B cell (primary cell): ENCODE measurements around the gene MYLK3. TPM values are rescaled to one million over a fixed set of nuclear protein-coding genes. Genes with fewer than 3 reads are reported as not detected.

Source experiments
- ATAC-seq: fragments of 200-7000 bp; cut with Tn5 transposase; one replicate; pipeline ENCODE4 v1.10.0; 2021; ENCODE audit warnings: low read depth, mild to moderate bottlenecking, moderate number of reproducible peaks, moderate library complexity
- CTCF ChIA-PET: fragments of 350-600 bp; sonication (Branson Sonifier 250); formaldehyde crosslinking; loops from one replicate; lab custom pipeline; 2021; ENCODE audit warnings: antibody characterized with exemption, inconsistent platforms; lab: Charles Lee
- POLR2A ChIA-PET: fragments of 350-600 bp; sonication (Branson Sonifier 250); formaldehyde crosslinking; loops from one replicate; lab custom pipeline; 2021; ENCODE audit warnings: antibody characterized with exemption; lab: Charles Lee
- DNase-seq: peaks from one replicate; pipeline ENCODE4 v3.0.0; 2013
- H2AFZ ChIP-seq: 2 replicates; pipeline ENCODE4 v1.6.1; 2012; ENCODE audit warnings: mild to moderate bottlenecking, low read depth, low read length; ENCODE audit not compliant: insufficient read depth, poor library complexity, severe bottlenecking
- H3K27ac ChIP-seq, 2 donors: 1 replicate in 1 of 2; 2 replicates in 1 of 2; pipeline ENCODE4 v1.5.1; 2012 to 2013; ENCODE audit warnings: low read length in 2 of 2, mild to moderate bottlenecking in 2 of 2, moderate library complexity in 1 of 2
- H3K27me3 ChIP-seq, 4 experiments: fragments of 200-600 bp in 1 of 4; sonication (generic) in 1 of 4; replicated peaks in 1 of 4; 1 replicate in 2 of 4; 2 replicates in 2 of 4; pipeline versions ENCODE4 v1.6.1 to v1.7.0; 2013 to 2016; ENCODE audit warnings: low read length in 3 of 4, mild to moderate bottlenecking in 2 of 4, mixed read lengths in 1 of 4, moderate library complexity in 1 of 4; ENCODE audit not compliant: insufficient read depth in 4 of 4, control insufficient read depth in 3 of 4; ENCODE audit errors: control extremely low read depth in 1 of 4
- H3K36me3 ChIP-seq, 2 experiments: replicated peaks in 1 of 2; 1 replicate in 1 of 2; 2 replicates in 1 of 2; pipeline versions ENCODE4 v1.6.1 to v1.7.1; 2013; ENCODE audit warnings: low read length in 1 of 2; ENCODE audit not compliant: insufficient read depth in 2 of 2, control insufficient read depth in 1 of 2; ENCODE audit errors: control extremely low read depth in 1 of 2, extremely low read depth in 1 of 2
- H3K4me1 ChIP-seq, 2 donors: fragments of 200-600 bp in 1 of 2; sonication (generic) in 1 of 2; 1 replicate in 1 of 2; 2 replicates in 1 of 2; pipeline versions ENCODE4 v1.5.1 to v1.6.1; 2013 to 2017; ENCODE audit warnings: low read length in 2 of 2; ENCODE audit not compliant: control insufficient read depth in 2 of 2, insufficient read depth in 2 of 2
- H3K4me2 ChIP-seq: replicated peaks from 2 replicates; pipeline ENCODE3; 2012; ENCODE audit warnings: mild to moderate bottlenecking, low read depth, low read length; ENCODE audit not compliant: poor library complexity, severe bottlenecking
- H3K4me3 ChIP-seq, 5 experiments: fragments of 200-600 bp in 1 of 5; sonication (generic) in 1 of 5; 1 replicate in 3 of 5; 2 replicates in 2 of 5; pipeline versions ENCODE4 v1.5.1 to v1.7.0; 2011 to 2016; ENCODE audit warnings: low read length in 4 of 5, mild to moderate bottlenecking in 4 of 5, low read depth in 2 of 5, control low read depth in 1 of 5, moderate library complexity in 1 of 5; ENCODE audit not compliant: insufficient read depth in 1 of 5; ENCODE audit errors: control extremely low read depth in 1 of 5, extremely low read depth in 1 of 5
- H3K79me2 ChIP-seq: fragments of 200-600 bp; sonication (generic); one replicate; pipeline ENCODE4 v1.6.0; 2016; ENCODE audit warnings: low read length; ENCODE audit not compliant: control insufficient read depth, insufficient read depth
- H3K9ac ChIP-seq: fragments of 200-600 bp; sonication (generic); 2 replicates; pipeline ENCODE4 v1.6.1; 2017; ENCODE audit warnings: mild to moderate bottlenecking, low read length, moderate library complexity
- H3K9me3 ChIP-seq, 3 donors: one replicate each; pipeline versions ENCODE4 v1.6.1 to v1.7.1; 2013; ENCODE audit warnings: low read length in 2 of 3; ENCODE audit not compliant: control insufficient read depth in 2 of 3, insufficient read depth in 1 of 3; ENCODE audit errors: control extremely low read depth in 1 of 3
- H4K20me1 ChIP-seq: 2 replicates; pipeline ENCODE4 v1.6.0; 2012; ENCODE audit warnings: mild to moderate bottlenecking, low read length; ENCODE audit not compliant: insufficient read depth, control insufficient read depth, poor library complexity, severe bottlenecking
- H3K27ac Mint-ChIP-seq: one replicate; pipeline ENCODE4 v1.8.0; 2021; ENCODE audit warnings: mixed read lengths
- H3K27me3 Mint-ChIP-seq: one replicate; pipeline ENCODE4 v1.8.0; 2021; ENCODE audit warnings: mixed read lengths
- H3K4me1 Mint-ChIP-seq: one replicate; pipeline ENCODE4 v1.8.0; 2021; ENCODE audit warnings: mixed read lengths
- H3K4me3 Mint-ChIP-seq: one replicate; pipeline ENCODE4 v1.8.0; 2021; ENCODE audit warnings: mixed read lengths
- H3K9me3 Mint-ChIP-seq: one replicate; pipeline ENCODE4 v1.8.0; 2022; ENCODE audit warnings: mixed read lengths; ENCODE audit not compliant: insufficient read depth
- EZH2 ChIP-seq: IDR thresholded peaks from 2 replicates; pipeline ENCODE4 v1.6.1; 2012; ENCODE audit warnings: borderline replicate concordance, low read depth, mild to moderate bottlenecking, moderate library complexity, low read length; ENCODE audit not compliant: insufficient read depth, poor library complexity, severe bottlenecking
- WGBS: methylation state at CpG from one replicate; pipeline ENCODE4 v1.1.5; 2013; ENCODE audit warnings: missing lambda C conversion rate; ENCODE audit not compliant: insufficient coverage; 5-methylcytosine and 5-hydroxymethylcytosine counted together
- intact Hi-C: fragments of 100-400 bp; cut with micrococcal nuclease; formaldehyde crosslinking; loops from one replicate; pipeline ENCODE4 v1.10.0; 2022
- polyA plus RNA-seq: library from polyadenylated mRNA; depleted of rRNA; stranded (reverse); fragments of >200 nt; gene quantifications from 2 replicates; pipeline ENCODE4 v1.2.3, GENCODE V29; 2012
- total RNA-seq, 2 donors: library from RNA; stranded (reverse); fragments of 120-200 nt in 1 of 2; gene quantifications; 1 replicate in 1 of 2; 2 replicates in 1 of 2; pipeline versions ENCODE4 v1.2.3 to v1.2.4, GENCODE V29; 2013 to 2022
- TF ChIP-seq, protein P1 (sequence below): fragments of 200-600 bp; IDR thresholded peaks from one replicate; pipeline ENCODE4 v1.8.0; 2022; ENCODE audit warnings: antibody characterized with exemption, mild to moderate bottlenecking

The MYLK3 gene
- total and polyA plus RNA-seq, 2 donors (not counting 1 experiment from before 2014, with no cell fraction given): 0.01 to 0.10 TPM

DNA sequence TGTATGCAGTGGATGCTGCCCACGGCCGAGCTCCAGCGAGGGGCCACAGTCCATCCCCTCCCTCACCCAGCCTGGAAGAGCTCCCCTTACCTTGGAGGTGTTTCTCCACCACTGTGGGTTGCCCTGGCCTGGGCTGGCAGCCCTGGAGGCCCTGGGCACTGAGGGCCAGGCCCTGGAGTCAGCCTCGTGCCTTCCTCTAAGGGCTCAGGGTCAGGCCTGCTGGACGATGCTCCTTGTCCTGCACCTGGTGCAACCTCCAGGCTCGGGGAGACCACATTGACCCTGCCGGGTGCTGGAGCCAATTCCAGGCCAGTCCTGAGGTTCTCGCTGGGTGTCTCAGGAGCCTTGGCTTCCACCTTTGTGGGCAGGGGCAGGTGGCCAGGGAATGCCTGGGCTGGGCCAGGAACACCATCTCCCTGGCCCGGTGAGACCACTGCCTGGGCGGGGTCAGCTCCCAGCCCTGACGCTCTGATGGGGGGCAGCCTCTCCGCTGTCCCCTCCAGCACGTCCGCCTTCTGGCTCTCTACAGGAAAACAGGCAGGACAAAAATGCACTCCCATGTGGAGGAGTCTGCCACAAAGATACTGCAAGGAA lies 10.4 kb downstream of the MYLK3 start:
- no peak overlapping the region for H3K27ac Mint-ChIP-seq

DNA sequence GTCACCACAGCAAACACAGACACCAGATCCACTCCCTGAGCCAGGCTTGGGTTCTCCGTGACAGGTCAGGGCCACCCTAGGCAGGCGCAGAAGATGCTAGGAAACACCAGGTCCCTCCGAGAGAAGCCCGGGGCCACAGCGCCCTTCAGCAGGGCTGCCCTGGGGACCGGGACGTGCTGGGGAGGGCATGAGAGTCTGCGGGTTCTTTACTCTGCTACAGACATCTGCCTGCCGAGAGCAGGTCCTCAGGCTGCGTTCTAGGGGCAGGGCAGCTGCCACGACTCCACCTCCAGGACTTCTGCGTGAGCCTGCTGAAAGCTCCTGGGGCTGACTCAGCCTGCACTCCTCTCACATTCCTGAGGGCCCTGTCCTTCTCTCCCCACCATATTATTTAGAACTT lies 11.4 kb downstream of the MYLK3 start:
- TF ChIP-seq EZH2: no peak
- TF ChIP-seq, protein P1, sequence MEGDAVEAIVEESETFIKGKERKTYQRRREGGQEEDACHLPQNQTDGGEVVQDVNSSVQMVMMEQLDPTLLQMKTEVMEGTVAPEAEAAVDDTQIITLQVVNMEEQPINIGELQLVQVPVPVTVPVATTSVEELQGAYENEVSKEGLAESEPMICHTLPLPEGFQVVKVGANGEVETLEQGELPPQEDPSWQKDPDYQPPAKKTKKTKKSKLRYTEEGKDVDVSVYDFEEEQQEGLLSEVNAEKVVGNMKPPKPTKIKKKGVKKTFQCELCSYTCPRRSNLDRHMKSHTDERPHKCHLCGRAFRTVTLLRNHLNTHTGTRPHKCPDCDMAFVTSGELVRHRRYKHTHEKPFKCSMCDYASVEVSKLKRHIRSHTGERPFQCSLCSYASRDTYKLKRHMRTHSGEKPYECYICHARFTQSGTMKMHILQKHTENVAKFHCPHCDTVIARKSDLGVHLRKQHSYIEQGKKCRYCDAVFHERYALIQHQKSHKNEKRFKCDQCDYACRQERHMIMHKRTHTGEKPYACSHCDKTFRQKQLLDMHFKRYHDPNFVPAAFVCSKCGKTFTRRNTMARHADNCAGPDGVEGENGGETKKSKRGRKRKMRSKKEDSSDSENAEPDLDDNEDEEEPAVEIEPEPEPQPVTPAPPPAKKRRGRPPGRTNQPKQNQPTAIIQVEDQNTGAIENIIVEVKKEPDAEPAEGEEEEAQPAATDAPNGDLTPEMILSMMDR: no peak
- no peak for ATAC-seq
- H3K4me2 ChIP-seq: no peak overlapping the region
- no peak overlapping the region for H3K9ac ChIP-seq
- POLR2A ChIA-PET: no interaction called here
- no peak overlapping the region for H2AFZ ChIP-seq
- 94% methylated on average over 11 of the region's 12 CpGs for WGBS
- peaks cover 2 to 7% of the 10 kb centered on the region in 2 donors for H3K4me1 ChIP-seq
- H3K4me3 ChIP-seq: no peak overlapping the region
- intact Hi-C loops: no loop called here
- no peaks in the 10 kb centered on the region for H4K20me1 ChIP-seq
- no peak for DNase-seq
- H3K27me3 ChIP-seq: no peaks in the 10 kb centered on the region
- no peaks in the 10 kb centered on the region for H3K9me3 Mint-ChIP-seq
- no peak overlapping the region for H3K4me3 Mint-ChIP-seq
- H3K27me3 Mint-ChIP-seq: no peaks in the 10 kb centered on the region
- CTCF ChIA-PET: no interaction called here
- H3K9me3 ChIP-seq: no peaks in the 10 kb centered on the region
- H3K27ac ChIP-seq: no peak overlapping the region
- no peak overlapping the region for H3K27ac Mint-ChIP-seq
- H3K36me3 ChIP-seq: no peaks in the 10 kb centered on the region
- H3K4me1 Mint-ChIP-seq: peaks cover 6% of the 10 kb centered on the region
- no peaks in the 10 kb centered on the region for H3K79me2 ChIP-seq

More for the DNA sequence above, 10.4 kb downstream of the MYLK3 start:
- TF ChIP-seq, protein P1: no peak
- no peak for TF ChIP-seq EZH2
- no peak overlapping the region for H3K4me2 ChIP-seq
- H3K9me3 ChIP-seq: no peaks in the 10 kb centered on the region
- no peaks in the 10 kb centered on the region for H3K79me2 ChIP-seq
- no peak overlapping the region for H3K9ac ChIP-seq
- no peaks in the 10 kb centered on the region for H3K36me3 ChIP-seq
- peaks cover 10 to 15% of the 10 kb centered on the region in 2 donors for H3K4me1 ChIP-seq
- H3K27me3 ChIP-seq: no peaks in the 10 kb centered on the region
- no peak for ATAC-seq
- Mint-ChIP-seq H3K4me3 (no peak overlapping the region), H3K4me1 (peaks cover 12% of the 10 kb centered on the region), H3K9me3 (no peaks in the 10 kb centered on the region), H3K27me3 (no peaks in the 10 kb centered on the region)
- 95% methylated on average over 14 of the region's 14 CpGs for WGBS
- no peaks in the 10 kb centered on the region for H4K20me1 ChIP-seq
- H2AFZ ChIP-seq: no peak overlapping the region
- no peak overlapping the region for H3K27ac ChIP-seq
- intact Hi-C loops: no loop called here
- no peak overlapping the region for H3K4me3 ChIP-seq
- CTCF ChIA-PET: interaction anchor here (0.5 kb wide), 1 partner anchor 26 kb away, joined by 3 read pairs; no protein-coding TSS in a partner anchor
- no peak for DNase-seq
- POLR2A ChIA-PET: no interaction called here
